GM18870 (cell line): ENCODE results near the gene LIX1L.

Experiments
- ATAC-seq: cut with Tn5 transposase; IDR thresholded peaks from one replicate; pipeline ENCODE4 v1.9.1; 2021; ENCODE audit warnings: moderate library complexity; ENCODE audit not compliant: unreplicated experiment

Gene LIX1L

DNA sequence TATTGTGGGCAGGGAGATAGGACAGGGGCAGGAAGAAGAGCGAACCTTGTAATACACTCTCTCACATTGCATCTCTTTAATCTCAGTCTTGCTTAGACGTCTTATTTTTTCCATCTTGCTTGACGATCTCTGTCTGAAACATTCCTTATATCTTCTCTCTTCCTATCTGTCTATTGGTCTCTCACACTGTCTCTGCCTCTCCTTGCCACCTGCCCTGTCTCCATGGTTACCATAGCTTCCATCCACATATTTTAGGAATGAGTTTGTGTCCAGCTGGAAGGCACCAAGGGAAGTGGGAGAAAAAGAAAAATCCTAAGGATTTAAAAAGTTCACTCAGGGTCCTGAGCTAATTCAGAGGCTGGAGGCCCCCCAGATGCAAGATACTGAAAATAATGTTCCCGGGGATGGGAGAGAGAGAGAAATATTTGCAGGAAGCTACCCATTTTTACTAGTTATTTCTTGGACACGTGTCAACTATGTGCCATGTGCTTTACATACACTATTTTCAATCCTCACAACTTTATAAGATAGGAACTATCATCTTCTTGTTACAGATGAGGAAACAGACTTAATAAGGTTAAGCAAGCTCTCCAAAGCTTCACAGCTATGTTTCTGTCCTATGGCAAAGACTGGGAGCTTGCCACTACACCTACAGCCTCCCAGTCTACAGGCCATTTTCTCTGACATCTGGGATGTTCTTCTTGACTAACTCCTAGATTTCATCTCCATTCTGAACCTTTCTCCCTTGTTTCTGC is 5.6 kb upstream of the LIX1L start:
- no peak for ATAC-seq

DNA sequence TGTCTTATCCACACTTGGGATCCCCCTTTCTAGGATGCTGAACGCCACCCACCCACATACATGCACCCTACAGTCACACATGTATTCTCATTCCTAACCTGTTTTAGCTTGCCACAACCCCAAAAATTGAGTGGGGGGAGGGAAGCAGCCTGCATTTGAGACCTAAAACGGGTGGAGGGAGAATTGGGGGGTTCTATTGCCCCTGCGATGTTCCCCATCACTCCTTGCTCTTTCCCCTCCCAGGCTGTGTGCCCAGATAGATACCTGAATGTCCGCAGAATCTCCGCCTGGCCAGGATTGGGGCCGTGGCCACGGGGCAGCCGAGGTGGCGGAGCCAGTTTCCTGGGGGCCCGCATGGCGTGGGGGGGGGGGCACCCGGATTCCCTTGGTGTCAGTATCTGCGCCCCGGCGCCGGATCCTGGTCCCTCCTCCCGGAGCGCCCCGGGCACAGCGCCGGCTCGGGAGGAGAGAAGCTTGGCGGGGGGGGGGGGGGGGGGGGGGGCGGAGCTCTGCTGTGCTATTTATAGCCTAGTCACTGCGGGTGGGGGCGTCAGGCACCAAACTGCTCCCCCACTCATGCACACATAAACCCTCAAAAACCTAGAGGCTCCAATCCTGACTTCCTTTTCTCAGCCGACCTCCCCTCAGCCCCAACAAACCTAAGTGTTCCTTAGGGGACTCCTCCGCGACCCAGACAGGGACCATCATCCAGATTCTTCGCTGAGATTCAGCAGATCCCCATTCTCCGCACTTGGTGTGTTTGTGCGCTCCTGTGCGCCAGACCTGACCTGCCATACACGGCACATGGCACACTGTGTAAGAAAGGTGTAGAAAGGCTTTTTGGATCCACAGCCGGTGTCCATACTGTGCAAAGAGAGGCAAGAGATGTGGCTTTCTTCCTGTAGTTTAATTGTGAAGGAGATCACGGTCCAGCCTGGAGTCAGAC is 4.6 kb upstream of the LIX1L start:
- no peak for ATAC-seq

DNA sequence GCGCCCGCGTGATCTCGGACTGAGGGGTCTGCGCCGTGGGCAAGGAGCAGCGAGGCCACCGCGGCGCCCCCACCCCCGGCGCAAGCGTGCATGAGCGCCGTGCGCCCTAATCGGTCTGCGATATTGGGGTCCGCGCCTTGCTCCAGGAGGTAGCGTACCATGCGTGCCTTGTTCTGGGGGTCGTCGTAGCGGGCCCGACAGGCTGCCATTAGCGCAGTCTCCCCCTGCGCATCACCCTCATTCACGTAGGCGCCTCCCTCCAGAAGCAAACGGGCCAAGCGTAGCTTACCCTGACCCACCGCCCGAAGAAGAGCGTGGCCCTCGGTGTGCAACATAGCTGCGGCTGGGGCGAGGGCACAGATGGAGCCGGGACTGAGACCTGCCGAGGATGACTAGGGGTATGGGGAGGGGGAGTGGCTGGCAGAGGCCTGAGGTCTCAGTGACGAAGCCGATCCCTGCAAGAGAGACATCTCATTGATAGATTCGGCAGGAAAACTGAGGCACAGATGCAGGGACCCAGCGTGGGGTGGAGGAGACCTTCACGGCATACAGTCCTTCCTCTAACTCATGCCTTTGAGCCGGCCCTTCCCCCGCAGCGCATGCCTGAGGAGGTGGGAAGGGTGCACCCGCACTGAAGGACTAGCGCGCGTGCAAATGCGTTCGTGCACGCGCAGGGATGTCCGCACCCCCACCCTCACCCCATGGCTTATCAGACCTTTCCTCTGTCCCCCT is 3.8 kb upstream of the LIX1L start:
- ATAC-seq = no peak

DNA sequence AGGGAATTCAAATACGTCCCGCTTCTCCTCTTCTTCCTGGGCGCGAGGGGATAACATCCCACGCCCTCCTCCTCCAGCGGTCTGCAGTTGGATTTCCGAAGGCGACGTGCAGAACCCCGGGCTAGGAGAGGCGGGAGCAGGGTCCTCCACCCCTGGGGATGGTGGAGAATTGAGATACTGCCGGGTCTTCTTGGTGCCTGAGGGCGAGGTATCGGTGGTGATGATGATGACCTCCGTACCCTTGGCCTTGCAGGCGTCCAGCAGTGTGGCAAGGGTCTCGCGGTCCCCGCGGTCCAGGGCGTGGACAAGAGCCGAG is 3.2 kb upstream of the LIX1L start:
- no peak for ATAC-seq

DNA sequence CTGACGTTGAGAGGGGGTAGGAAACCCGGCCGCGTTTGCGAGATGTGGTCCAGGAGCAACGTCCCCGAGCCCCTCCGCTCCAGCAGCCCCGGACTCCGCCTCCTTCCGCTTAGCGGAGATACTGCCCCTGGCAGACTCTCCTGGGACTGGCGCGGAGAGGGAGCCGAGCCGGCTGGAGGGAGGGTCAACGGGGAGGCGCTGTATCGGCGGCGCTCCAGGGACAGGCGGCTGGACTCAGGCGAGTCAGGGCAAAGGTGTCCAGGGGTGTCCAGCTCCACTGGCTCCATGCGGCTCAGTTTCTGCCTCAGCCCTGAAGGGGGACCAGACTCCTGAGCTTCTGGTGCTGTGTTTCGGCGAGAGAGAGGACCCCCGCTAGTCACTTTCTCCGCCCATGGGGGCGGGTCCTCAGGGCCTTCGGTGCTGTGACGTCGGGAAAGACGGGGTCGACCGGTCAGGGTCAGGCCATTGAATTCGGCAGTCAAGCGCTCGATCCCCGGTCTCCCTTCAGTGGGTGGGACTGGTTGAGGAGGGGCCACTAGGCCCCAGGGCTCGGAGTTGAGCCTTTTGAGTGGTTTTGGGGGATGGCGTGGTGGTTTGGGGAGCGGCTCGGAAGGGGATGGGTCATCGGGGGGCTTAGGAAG is 2.8 kb upstream of the LIX1L start:
- no peak for ATAC-seq

DNA sequence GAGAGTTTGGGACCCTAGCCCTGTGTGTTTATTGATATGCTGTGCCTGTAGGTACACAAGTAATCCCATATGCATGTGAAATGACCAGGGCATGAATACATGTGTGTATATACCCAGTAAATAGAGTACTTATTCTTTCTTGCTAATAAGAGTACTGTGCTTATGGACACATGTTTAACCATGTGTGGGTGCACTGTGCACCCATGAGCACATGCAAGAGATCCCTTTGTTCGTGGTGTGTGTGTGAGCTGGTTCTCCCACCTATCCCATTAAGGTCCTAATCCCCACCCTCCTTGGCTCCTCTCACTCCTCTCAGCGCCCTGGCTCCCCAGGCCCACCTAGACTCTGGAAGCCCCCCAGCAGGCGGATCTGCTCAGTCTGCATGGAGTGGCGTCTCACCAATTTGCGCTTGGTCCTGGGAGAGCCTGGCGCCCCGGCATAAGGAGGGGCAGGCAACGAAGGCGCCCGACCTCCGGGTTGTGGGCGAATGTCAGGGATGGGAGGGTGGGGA is 2.2 kb upstream of the LIX1L start:
- ATAC-seq = no peak

DNA sequence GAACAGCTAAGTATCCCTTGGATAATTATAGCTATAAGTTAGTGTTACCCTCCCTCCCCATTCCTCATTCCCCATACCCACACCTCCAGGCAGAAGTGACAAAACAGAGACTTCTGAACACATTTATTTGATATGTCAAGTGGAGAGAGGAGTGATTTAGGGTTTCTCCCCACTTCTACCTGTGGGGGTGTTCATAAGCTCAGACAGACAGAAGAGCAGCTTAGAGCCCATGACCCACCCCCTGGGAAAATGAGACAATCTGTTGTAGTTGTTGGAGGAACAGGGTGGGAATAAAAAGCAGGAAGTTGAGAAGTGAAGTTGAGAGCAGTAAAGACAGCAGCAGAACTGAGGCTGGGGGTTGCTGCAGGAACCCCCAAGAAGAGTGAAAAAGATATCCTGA is 1.5 kb upstream of the LIX1L start:
- no peak for ATAC-seq

DNA sequence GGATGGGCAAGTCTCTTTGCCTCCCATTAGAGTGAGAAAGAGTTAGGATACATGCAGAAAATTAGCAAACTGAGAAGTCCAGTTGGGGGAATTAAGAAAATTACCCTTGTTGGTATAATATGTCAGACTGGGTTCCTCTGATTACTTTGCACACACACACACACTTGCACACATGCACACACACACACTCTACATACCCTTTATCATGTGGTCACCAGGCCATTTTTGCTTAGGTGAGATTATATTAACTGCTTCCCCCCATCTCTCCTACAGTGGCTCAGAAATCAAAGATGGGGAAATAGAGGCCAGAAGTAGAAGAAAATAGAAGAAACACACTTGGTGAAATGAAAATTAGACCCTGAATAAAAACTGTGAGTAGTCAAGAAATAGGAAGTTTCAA is 917 bp upstream of the LIX1L start:
- no peak for ATAC-seq

DNA sequence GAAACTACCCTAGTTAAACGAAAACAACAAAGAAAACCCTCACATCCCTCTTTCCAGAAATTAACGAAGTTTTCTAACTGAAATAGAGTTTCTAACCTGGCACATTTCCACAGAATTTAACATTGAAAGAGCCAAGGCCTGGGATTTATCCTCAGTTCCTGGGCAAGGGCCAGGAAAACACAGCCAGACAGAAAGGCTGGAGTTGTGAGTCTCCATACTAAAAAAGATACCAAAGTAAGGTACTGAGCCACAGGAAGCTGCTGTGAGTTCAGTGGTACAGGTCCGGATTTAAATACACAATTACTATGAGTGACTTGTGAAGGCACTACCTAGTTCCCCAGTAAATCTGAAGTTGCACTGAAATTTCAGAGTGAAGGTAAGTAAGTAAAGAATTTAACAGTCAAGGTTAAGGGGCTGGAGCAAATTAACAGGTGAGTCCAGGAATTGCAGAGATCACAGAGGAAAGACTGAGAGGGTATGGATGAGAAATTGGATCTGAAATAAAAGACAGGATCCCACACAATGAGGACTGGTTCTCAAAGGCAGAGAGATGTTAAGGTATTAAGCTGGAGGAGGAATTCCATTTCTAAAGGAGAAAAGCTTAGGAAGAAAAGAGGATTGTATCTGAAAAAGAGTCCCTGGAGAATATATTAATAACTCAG is 905 bp downstream of the LIX1L start:
- ATAC-seq = no peak

DNA sequence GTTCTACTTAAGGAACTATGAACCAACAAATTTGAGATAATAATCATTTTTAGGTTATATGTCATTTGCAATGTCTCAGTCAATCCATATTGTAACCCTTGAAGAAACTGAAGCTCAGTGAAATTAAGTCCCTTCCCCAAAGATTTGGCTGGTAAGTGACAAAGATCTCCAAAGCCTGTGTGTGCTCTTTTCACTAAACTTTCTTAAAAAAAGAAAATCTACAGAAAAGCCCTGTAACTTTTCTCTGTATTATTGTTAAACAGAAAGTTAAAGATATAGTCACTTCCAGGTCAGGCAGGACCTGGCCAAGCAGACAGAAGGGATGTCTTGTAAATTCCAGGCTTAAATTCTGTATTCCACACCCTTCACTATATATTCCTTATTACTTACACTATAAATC is 1.5 kb downstream of the LIX1L start:
- ATAC-seq = no peak

DNA sequence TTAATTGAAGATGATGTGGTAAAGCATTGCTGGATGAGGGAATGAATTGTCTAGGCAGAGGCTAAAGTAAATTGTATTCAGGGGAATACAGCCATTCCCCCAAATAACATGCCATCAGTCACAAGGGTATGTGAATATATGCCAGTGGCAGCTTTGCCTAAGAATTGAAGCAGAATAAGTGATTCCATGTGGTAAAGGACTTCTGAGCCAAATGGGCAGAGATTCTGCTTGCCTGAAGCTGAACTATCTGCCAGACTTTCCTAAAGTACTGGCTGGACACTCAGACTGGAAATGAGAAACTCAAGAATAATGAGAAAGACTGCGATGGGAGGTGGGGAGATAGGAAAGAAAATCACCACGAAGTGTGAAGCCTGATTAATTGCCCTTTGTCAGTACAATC is 2.4 kb downstream of the LIX1L start:
- no peak for ATAC-seq

DNA sequence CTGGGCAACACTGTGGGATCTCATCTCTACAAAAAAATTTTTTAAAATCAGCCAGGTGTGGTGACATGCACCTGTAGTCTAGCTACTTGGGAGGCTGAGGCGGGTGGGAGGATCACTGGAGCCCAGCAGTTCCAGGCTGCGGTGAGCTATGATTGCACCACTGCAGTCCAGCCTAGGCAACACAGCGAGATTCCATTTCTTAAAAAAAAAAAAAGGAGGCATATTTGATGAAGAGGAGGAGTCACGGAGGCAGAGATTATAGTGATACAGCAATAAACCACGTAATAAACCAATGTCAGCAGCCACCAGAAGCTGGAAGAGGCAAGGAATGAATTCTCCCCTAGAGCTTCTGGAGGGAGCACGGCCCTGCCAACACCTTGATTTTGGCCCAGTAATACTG is 4.0 kb downstream of the LIX1L start:
- no peak for ATAC-seq

DNA sequence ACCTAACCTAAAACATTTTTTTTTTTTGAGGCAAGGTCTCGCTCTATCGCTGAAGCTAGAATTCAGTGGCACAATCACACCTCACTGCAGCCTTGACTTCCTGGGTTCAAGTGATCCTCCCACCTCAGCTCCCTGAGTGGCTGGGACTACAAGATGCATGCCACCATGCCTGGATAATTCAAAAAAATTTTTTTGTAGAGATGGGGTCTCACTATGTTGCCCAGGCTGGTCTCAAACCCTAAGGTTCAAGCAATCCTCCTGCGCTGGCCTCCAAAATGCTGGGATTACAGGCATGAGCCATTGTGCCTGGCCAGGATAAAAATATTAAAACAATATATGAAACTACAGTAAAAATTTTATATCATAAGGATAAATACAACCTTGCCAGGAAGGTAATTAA is 4.9 kb downstream of the LIX1L start:
- ATAC-seq = no peak

DNA sequence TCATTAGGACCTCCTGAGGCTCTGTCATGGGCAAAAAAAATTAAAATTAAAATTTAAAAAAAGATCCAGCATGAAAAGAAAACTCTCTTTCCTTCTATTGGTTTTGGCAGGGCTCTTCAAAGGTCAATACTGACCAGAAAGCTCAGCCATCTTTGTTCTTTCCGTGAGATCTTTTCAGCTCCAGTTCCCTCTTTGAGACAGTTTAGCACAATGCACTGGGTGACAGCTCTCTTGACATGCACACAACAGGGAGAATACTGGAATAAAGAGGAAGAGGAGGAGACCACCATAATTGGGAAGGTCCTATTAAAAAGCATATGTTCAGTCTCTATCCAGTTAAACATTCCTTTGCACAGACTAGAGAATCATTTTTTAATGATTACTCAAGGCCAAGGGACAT is 6.3 kb downstream of the LIX1L start:
- no peak for ATAC-seq

DNA sequence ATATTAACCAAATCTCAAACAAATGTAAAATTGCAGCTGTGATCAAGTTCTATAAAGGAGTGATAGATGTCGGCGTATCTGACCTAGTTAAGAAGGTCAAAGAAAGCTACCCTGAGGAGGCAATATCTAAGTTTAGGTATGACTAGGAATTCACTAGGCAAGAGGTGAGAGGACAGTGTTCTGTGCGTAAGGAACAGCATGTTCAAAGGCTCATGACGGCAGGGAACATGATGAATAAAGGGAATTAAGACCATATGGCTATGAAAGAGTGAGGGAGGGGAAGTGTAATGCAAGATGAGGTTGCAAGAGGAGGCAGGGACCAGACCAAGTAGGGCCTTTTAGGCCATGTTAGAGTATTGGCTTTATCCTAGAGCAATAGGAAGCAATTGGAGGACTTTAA is 8.6 kb downstream of the LIX1L start:
- no peak for ATAC-seq

DNA sequence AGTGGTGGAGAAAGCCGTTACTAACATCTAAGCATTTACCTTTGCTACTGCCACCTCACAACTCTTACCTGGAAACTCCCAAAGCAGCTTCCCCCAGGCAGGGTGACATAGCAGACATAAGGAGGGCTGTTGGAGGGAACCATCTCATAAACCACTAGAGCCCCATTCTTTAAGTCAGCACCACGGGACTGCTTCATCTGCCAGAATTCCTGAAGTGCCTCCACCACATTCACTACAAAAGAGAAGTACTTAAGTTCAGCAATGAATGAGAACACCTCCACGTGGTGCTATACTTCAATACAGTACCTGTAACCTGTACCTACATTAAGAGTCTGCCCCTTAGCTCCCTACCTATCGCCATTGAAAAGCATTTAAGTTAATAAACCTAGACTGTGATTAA is 10.3 kb downstream of the LIX1L start:
- ATAC-seq = no peak

DNA sequence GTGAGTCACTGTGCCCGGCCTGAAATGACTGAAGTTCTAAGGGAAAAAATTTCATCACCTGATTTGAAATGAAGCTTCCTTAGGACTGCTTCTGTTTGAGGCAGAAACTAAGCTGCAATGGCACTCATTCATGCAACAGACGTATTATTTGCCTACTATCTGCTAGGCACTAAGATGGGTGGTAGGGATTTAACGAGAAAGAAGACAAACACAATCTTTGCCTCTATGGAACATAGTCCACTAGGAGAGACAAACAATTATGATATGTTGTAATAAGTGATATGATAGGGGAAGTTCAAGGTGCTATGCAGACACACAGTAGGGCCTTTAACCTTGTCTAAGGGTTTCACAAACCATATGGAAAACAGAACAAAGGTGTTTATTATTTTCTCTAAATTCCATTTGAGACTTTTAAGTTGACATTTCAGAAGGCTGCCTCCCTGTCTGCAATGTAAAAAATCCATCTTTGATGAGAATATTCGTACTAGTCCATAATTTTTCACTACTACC is 11.3 kb downstream of the LIX1L start:
- ATAC-seq = no peak

DNA sequence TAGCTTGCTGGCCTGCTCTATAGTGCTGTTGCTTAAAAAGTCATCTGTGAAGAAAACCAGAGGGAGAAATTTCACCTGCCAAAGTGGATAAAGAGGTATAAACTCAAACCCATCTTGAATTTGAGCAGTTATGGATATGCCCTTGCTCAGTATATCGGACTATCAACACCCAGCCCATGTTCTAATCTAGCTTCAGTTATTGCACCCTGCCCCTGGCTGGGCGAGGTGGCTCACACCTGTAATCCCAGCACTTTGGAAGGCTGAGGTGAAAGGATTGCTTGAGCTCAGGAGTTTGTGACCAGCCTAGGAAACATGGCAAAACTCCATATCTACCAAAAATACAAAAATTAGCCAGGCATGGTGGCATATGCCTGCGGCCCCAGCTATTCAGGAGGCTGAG is 13.3 kb downstream of the LIX1L start:
- ATAC-seq = no peak

DNA sequence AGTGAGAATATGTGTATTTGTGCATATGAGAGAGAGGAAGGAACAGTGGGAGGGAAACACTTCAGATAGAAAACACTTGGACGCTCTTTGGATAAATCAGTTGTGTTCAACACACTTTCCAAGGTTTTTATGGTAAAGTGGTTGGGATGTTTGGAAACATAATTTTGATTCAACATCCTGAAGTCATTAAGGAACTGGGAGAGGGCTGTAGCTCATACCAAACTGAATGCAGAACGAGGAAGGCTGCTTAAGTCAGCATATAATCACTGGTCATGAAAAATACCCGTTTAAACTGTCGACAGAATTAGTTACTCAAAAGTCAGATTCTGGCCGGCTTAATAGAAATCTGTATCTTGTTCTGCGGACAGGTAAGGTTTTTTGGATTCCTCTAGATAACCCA is 14.9 kb downstream of the LIX1L start:
- ATAC-seq = no peak

DNA sequence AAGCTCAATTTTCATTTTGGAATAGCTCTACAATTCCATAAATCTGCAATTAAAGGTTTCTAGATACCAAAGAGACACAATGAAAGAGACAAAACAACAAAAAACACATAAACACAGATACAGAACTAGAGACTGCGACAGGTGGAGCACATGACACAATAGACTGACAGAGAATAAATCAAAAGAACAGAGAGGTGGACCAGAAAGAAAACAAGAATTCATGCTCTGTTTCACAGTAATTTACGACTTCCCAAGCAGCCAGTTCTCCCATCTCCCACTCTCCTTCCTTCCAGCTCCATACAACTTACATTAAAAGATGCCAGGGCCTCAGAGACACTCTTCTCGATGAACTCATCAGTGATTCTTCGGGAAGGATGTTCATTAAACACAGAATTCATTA is 15.4 kb downstream of the LIX1L start:
- no peak for ATAC-seq
